ENCODE results near the gene PCBP3. TPM values are rescaled to one million over a fixed set of nuclear protein-coding genes. Genes with fewer than 3 reads are reported as not detected.

PCBP3 gene
- total RNA-seq, 1 donor: 1.1 TPM

- H2AFZ ChIP-seq (ENCODE audit: low read length): peak overlapping the region; percentile 36
- no peaks in the 10 kb centered on the region for H3K36me3 ChIP-seq (ENCODE audit: insufficient read depth, low read length)
- H4K20me1 ChIP-seq (ENCODE audit: insufficient read depth, low read length): no peaks in the 10 kb centered on the region
- no peaks in the 10 kb centered on the region for H3K79me2 ChIP-seq (ENCODE audit: insufficient read depth, low read length)
- H3K4me3 ChIP-seq (ENCODE audit: insufficient read depth, low read length): no peak overlapping the region
- H3K4me1 ChIP-seq (ENCODE audit: insufficient read depth, low read length): peaks cover 25% of the 10 kb centered on the region
- no peak for TF ChIP-seq CTCF (IDR thresholded peaks at IDR 0.05; ENCODE audit: extremely low read depth, low read depth, low read length)
- H3K27me3 ChIP-seq (ENCODE audit: insufficient read depth, low read length): no peaks in the 10 kb centered on the region
- H3K27ac ChIP-seq (ENCODE audit: low read depth, low read length): peak overlapping the region; percentile 82
- DNase-seq (ENCODE audit: insufficient read length, low spot score, missing footprints): peak; percentile 89
- H3K9me3 ChIP-seq (ENCODE audit: low read depth, low read length): no peaks in the 10 kb centered on the region
- H3K4me2 ChIP-seq (ENCODE audit: insufficient read depth, low read length): peak overlapping the region; percentile 65
Observed at GRCh38 chr21:45864436-45864835, 220.9 kb downstream of the PCBP3 start.

- no peaks in the 10 kb centered on the region for H3K36me3 ChIP-seq (ENCODE audit: insufficient read depth, low read length)
- no peaks in the 10 kb centered on the region for H4K20me1 ChIP-seq (ENCODE audit: insufficient read depth, low read length)
- TF ChIP-seq CTCF (IDR thresholded peaks at IDR 0.05; ENCODE audit: extremely low read depth, low read depth, low read length): no peak
- H3K4me1 ChIP-seq (ENCODE audit: insufficient read depth, low read length): peaks cover 33% of the 10 kb centered on the region
- H3K27me3 ChIP-seq (ENCODE audit: insufficient read depth, low read length): no peaks in the 10 kb centered on the region
- H3K9me3 ChIP-seq (ENCODE audit: low read depth, low read length): no peaks in the 10 kb centered on the region
- DNase-seq (ENCODE audit: insufficient read length, low spot score, missing footprints): peak; percentile 95
- H3K4me3 ChIP-seq (ENCODE audit: insufficient read depth, low read length): peak overlapping the region; percentile 44
- H3K4me2 ChIP-seq (ENCODE audit: insufficient read depth, low read length): peak overlapping the region; percentile 65
- peak overlapping the region; percentile 37 for H2AFZ ChIP-seq (ENCODE audit: low read length)
- peak overlapping the region; percentile 82 for H3K27ac ChIP-seq (ENCODE audit: low read depth, low read length)
- H3K79me2 ChIP-seq (ENCODE audit: insufficient read depth, low read length): no peaks in the 10 kb centered on the region
Observed at GRCh38 chr21:45865106-45865835, 221.7 kb downstream of the PCBP3 start.

- no peak overlapping the region for H3K4me2 ChIP-seq (ENCODE audit: insufficient read depth, low read length)
- peaks cover 37% of the 10 kb centered on the region for H3K4me1 ChIP-seq (ENCODE audit: insufficient read depth, low read length)
- TF ChIP-seq CTCF (IDR thresholded peaks at IDR 0.05; ENCODE audit: extremely low read depth, low read depth, low read length): no peak
- H3K27ac ChIP-seq (ENCODE audit: low read depth, low read length): no peak overlapping the region
- H3K9me3 ChIP-seq (ENCODE audit: low read depth, low read length): no peaks in the 10 kb centered on the region
- H4K20me1 ChIP-seq (ENCODE audit: insufficient read depth, low read length): no peaks in the 10 kb centered on the region
- H3K27me3 ChIP-seq (ENCODE audit: insufficient read depth, low read length): no peaks in the 10 kb centered on the region
- no peaks in the 10 kb centered on the region for H3K79me2 ChIP-seq (ENCODE audit: insufficient read depth, low read length)
- no peaks in the 10 kb centered on the region for H3K36me3 ChIP-seq (ENCODE audit: insufficient read depth, low read length)
- no peak overlapping the region for H2AFZ ChIP-seq (ENCODE audit: low read length)
- H3K4me3 ChIP-seq (ENCODE audit: insufficient read depth, low read length): no peak overlapping the region
- no peak for DNase-seq (ENCODE audit: insufficient read length, low spot score, missing footprints)
Observed at GRCh38 chr21:45866551-45866950, 223.0 kb downstream of the PCBP3 start.

- no peak overlapping the region for H3K4me3 ChIP-seq (ENCODE audit: insufficient read depth, low read length)
- no peak for DNase-seq (ENCODE audit: insufficient read length, low spot score, missing footprints)
- no peaks in the 10 kb centered on the region for H3K9me3 ChIP-seq (ENCODE audit: low read depth, low read length)
- no peak overlapping the region for H2AFZ ChIP-seq (ENCODE audit: low read length)
- H3K36me3 ChIP-seq (ENCODE audit: insufficient read depth, low read length): no peaks in the 10 kb centered on the region
- no peaks in the 10 kb centered on the region for H4K20me1 ChIP-seq (ENCODE audit: insufficient read depth, low read length)
- no peaks in the 10 kb centered on the region for H3K79me2 ChIP-seq (ENCODE audit: insufficient read depth, low read length)
- no peak for TF ChIP-seq CTCF (IDR thresholded peaks at IDR 0.05; ENCODE audit: extremely low read depth, low read depth, low read length)
- no peak overlapping the region for H3K27ac ChIP-seq (ENCODE audit: low read depth, low read length)
- H3K4me2 ChIP-seq (ENCODE audit: insufficient read depth, low read length): no peak overlapping the region
- H3K4me1 ChIP-seq (ENCODE audit: insufficient read depth, low read length): peaks cover 37% of the 10 kb centered on the region
- H3K27me3 ChIP-seq (ENCODE audit: insufficient read depth, low read length): no peaks in the 10 kb centered on the region
Observed at GRCh38 chr21:45867041-45867666, 223.6 kb downstream of the PCBP3 start.
